Cardiac fibroblast (primary cell): Measurements from ENCODE around the gene NEK6.

Experiments used
- DNase-seq, 2 donors: peaks; one replicate each; pipeline versions ENCODE4 v3.0.0 to v3.0.0-alpha.2; 2010; ENCODE audit warnings: low read depth in 2 of 2
- H3K4me3 ChIP-seq, 2 donors: replicated peaks in 1 of 2; 1 replicate in 1 of 2; 2 replicates in 1 of 2; pipeline ENCODE4 v1.5.1; 2011; ENCODE audit warnings: low read depth in 2 of 2, low read length in 2 of 2, mild to moderate bottlenecking in 2 of 2, moderate library complexity in 1 of 2
- TF ChIP-seq, protein P1 (sequence below): IDR thresholded peaks from one replicate; pipeline ENCODE4 v1.5.1; 2011; ENCODE audit warnings: low read depth, mild to moderate bottlenecking, low read length, inconsistent platforms

Gene NEK6

DNA sequence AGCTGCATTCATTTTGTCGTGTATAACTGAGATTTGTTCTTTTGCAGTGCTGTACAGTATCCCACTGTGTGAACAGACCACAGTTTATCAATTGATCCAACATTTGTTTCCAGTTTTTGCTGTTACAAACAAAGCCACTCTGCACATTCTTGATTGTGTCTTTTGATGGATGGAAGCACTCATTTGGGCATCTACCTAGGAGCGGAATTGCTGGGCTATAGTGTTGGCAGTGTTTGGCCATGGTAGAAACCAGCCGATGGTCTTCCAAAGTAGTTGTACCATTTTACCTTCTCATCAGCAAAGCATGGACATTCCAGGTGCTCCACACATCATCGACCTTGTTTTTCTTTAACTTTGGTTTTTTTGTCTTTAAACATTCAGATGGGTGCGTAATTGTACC, 79.8 kb downstream of the NEK6 start:
- TF ChIP-seq, protein P1, sequence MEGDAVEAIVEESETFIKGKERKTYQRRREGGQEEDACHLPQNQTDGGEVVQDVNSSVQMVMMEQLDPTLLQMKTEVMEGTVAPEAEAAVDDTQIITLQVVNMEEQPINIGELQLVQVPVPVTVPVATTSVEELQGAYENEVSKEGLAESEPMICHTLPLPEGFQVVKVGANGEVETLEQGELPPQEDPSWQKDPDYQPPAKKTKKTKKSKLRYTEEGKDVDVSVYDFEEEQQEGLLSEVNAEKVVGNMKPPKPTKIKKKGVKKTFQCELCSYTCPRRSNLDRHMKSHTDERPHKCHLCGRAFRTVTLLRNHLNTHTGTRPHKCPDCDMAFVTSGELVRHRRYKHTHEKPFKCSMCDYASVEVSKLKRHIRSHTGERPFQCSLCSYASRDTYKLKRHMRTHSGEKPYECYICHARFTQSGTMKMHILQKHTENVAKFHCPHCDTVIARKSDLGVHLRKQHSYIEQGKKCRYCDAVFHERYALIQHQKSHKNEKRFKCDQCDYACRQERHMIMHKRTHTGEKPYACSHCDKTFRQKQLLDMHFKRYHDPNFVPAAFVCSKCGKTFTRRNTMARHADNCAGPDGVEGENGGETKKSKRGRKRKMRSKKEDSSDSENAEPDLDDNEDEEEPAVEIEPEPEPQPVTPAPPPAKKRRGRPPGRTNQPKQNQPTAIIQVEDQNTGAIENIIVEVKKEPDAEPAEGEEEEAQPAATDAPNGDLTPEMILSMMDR = no peak
- no peak overlapping the region for H3K4me3 ChIP-seq
- no peak for DNase-seq

- no peak for DNase-seq
Measured at GRCh38 chr9:124339603-124340146, 81.9 kb downstream of the NEK6 start.

DNA sequence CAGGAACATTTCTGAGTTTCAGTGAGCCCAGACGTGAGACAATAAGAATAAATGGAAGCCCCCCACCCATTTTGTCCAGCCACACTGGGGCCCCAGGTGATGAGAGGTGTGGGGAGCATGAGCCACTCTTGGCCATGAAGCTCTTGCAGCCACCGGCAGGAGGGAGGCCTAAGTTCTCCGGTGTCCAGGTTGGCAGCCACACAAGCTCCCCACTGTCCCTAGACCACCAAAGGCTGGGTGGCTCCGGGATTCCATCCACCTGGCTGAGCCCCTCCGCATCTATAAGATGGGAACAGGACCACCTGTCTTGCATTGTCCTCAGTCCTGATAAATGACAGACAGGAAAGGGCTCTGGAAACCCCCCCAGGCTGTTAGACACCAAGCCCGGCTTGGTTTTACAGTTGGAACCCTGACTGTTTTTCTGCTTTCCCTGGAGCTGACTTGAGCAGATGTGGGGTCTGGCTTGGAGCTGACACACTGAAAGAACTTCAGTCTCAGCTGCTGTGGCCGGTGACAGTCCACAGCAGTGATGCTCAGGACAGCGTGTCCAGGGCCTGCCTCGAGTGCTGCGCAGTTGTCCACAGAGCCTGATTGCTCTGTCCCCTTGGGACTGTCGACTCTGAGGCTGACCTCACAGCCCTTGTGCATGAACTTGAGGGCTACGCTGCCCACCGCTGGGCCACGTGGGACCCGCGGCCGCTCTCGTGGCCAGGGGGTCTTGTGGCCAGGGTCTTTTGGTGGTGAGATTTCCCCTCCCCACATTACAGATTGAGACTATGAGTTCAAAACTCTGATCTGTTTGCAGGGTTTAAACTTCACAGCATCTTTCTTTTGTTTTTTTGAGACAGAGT, 82.7 kb downstream of the NEK6 start:
- no peak for DNase-seq

More at GRCh38 chr9:124339603-124340146, 81.9 kb downstream of the NEK6 start:
- no peak overlapping the region for H3K4me3 ChIP-seq
- TF ChIP-seq, protein P1 = no peak

GRCh38 chr9:124341455-124342170, 83.9 kb downstream of the NEK6 start:
- TF ChIP-seq, protein P1 = no peak
- DNase-seq = no peak
- H3K4me3 ChIP-seq = no peak overlapping the region

More for the DNA sequence above, 82.7 kb downstream of the NEK6 start:
- no peak overlapping the region for H3K4me3 ChIP-seq
- TF ChIP-seq, protein P1 = no peak

DNA sequence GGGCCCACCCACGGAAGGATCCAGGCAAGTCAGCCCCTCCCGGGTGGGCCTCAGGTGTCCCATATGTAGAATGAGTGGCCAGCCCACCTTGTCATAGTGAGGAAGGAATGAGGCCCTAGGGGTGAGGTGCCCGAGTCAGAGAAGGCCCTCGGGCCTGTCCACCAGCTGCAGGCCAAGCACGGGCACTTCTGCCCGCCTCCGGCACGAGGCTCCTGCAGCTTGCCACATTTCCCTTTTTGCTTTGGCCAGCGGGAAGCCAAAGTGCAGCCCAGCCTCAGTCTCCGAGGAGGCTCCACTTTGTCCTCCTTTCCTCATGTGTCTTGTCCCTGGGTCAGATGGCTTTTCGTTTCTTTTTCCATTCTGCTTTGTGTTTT, 84.6 kb downstream of the NEK6 start:
- no peak for DNase-seq
- H3K4me3 ChIP-seq = no peak overlapping the region
- TF ChIP-seq, protein P1 = no peak

GRCh38 chr9:124342776-124343485, 85.2 kb downstream of the NEK6 start:
- TF ChIP-seq, protein P1 = no peak
- H3K4me3 ChIP-seq = no peak overlapping the region
- DNase-seq = peak; percentile 81 to 86
